Spleen (tissue), 11 donors: ENCODE measurements around the gene ZDBF2. TPM values are rescaled to one million over a fixed set of nuclear protein-coding genes. Genes with fewer than 3 reads are reported as not detected.
"Not testable (repeated sequence)": the region's sequence is repeated elsewhere in the genome, so short reads cannot be mapped to it uniquely, and the experiment has no call there.

ENCODE experiments used
- DNase-seq: peaks from one replicate; pipeline ENCODE4 v3.0.0-alpha.2; 2020
- H3K27ac ChIP-seq, 8 donors: fragments of 200-600 bp; sonication (generic) in 7 of 8; 1 replicate in 4 of 8; 2 replicates in 4 of 8; pipeline versions ENCODE4 v1.5.0 to v1.8.0; 2016 to 2021; ENCODE audit warnings: inconsistent platforms in 4 of 8, mild to moderate bottlenecking in 4 of 8, moderate library complexity in 1 of 8
- H3K27me3 ChIP-seq, 7 donors: fragments of 200-600 bp; sonication (generic) in 6 of 7; replicated peaks in 1 of 7; 1 replicate in 4 of 7; 2 replicates in 3 of 7; pipeline versions ENCODE4 v1.5.0 to v1.8.0; 2016 to 2021; ENCODE audit warnings: inconsistent platforms in 3 of 7, mild to moderate bottlenecking in 1 of 7
- H3K36me3 ChIP-seq, 6 donors: fragments of 200-600 bp; sonication (generic) in 5 of 6; 1 replicate in 4 of 6; 2 replicates in 2 of 6; pipeline versions ENCODE4 v1.5.0 to v1.8.0; 2016 to 2021; ENCODE audit warnings: inconsistent platforms in 2 of 6
- H3K4me1 ChIP-seq, 6 donors: fragments of 200-600 bp; sonication (generic) in 5 of 6; 1 replicate in 3 of 6; 2 replicates in 3 of 6; pipeline versions ENCODE4 v1.5.0 to v1.8.0; 2016 to 2021; ENCODE audit warnings: inconsistent platforms in 3 of 6
- H3K4me3 ChIP-seq, 8 donors: fragments of 200-600 bp; sonication (generic) in 7 of 8; 1 replicate in 4 of 8; 2 replicates in 4 of 8; pipeline versions ENCODE4 v1.5.0 to v1.8.0; 2016 to 2021; ENCODE audit warnings: inconsistent platforms in 4 of 8, mild to moderate bottlenecking in 4 of 8, moderate library complexity in 2 of 8
- H3K9me3 ChIP-seq, 8 donors: fragments of 200-600 bp; sonication (generic) in 7 of 8; 1 replicate in 4 of 8; 2 replicates in 4 of 8; pipeline versions ENCODE4 v1.5.0 to v1.8.0; 2016 to 2021; ENCODE audit warnings: inconsistent platforms in 4 of 8
- POLR2A ChIP-seq, 3 donors: fragments of 450-650 bp; IDR thresholded peaks; one replicate each; pipeline ENCODE4 v1.5.1; 2017; ENCODE audit warnings: antibody characterized with exemption in 3 of 3, mild to moderate bottlenecking in 1 of 3
- POLR2AphosphoS5 ChIP-seq, 3 donors: sonication (generic); formaldehyde crosslinking; IDR thresholded peaks; one replicate each; pipeline ENCODE4 v1.5.1; 2017; ENCODE audit warnings: antibody characterized with exemption in 3 of 3
- WGBS, 5 donors: extraction: QIAGEN DNeasy Blood & Tissue Kit in 3 of 5; methylation state at CpG; one replicate each; pipeline versions ENCODE4 v1.1.5 to v1.1.7; 2013 to 2018; 5-methylcytosine and 5-hydroxymethylcytosine counted together
- intact Hi-C: fragments of 100-400 bp; cut with DNase I; formaldehyde crosslinking; loops from one replicate; pipeline ENCODE4 v1.15.0; 2023; ENCODE audit warnings: low total_unique reads
- polyA plus RNA-seq, 3 donors: library from polyadenylated mRNA; stranded (reverse); fragments of 200-250 nt; gene quantifications; one replicate each; pipeline ENCODE4 v1.2.1, GENCODE V29; 2013
- small RNA-seq, 4 donors: library from RNA; depleted of rRNA; stranded (forward); fragments of <200 nt; gene quantifications; one replicate each; pipeline ENCODE3, GENCODE V24; 2016
- total RNA-seq, 7 donors: library from RNA; depleted of rRNA in 3 of 7; stranded (reverse); fragments of >200 nt in 3 of 7; fragmentation: NEBNext Ultra II Directional in 4 of 7; extraction: Animal tissue kit (Norgen Biotek cat#: 25700) in 4 of 7; gene quantifications; one replicate each; pipeline versions ENCODE4 v1.1.0 to v1.2.1, GENCODE V29; 2016 to 2021
- TF ChIP-seq, protein P1 (sequence below), 11 experiments: fragments of 200-600 bp in 7 of 11; fragments of 450-650 bp in 4 of 11; sonication (generic) in 4 of 11; IDR thresholded peaks in 8 of 11; conservative IDR thresholded peaks in 3 of 11; 1 replicate in 7 of 11; 2 replicates in 4 of 11; pipeline versions ENCODE4 v1.4.0 to v1.8.0; 2016 to 2021; ENCODE audit warnings: antibody characterized with exemption in 11 of 11, inconsistent platforms in 4 of 11, mild to moderate bottlenecking in 1 of 11
- donor health status: healthy with polysubstance abuse.
- donor health status: DM: no; HTN: no; CAD: no; lungs with moderate emphysema.
- donor health status: DM: no; HTN: no; CAD: no.
- donor health status: Bipolar disorder and iron deficiency.
- donor health status: healthy.
- donor health status: DM: no; HTN: no; CAD: no.
- donor health status: DM: yes; HTN: yes; CAD: no.

The ZDBF2 gene
- total and polyA plus RNA-seq, 10 donors: 1.2 to 14.7 (median 10.9) TPM

DNA sequence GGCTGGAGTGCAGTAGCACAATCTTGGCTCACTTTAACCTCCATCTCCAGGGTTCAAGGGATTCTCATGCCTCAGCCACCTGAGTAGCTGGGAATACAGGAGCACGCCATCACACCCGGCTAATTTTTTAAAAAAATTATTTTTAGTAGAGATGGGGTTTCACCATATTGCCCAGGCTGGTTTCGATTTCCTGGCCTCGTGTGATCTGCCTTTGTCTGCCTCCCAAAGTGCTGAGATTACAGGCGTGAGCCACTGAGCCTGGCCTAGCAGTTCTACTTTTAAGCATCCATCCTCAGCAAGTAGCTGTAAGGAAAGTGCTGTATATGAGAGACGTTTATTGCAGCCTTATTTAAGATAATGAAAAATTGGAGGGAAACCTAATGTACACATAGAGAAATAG is 79.7 kb downstream of the ZDBF2 start:
- intact Hi-C loops: no loop called here
- no peak overlapping the region for H3K4me3 ChIP-seq
- no peaks in the 10 kb centered on the region for H3K36me3 ChIP-seq
- TF ChIP-seq, protein P1, sequence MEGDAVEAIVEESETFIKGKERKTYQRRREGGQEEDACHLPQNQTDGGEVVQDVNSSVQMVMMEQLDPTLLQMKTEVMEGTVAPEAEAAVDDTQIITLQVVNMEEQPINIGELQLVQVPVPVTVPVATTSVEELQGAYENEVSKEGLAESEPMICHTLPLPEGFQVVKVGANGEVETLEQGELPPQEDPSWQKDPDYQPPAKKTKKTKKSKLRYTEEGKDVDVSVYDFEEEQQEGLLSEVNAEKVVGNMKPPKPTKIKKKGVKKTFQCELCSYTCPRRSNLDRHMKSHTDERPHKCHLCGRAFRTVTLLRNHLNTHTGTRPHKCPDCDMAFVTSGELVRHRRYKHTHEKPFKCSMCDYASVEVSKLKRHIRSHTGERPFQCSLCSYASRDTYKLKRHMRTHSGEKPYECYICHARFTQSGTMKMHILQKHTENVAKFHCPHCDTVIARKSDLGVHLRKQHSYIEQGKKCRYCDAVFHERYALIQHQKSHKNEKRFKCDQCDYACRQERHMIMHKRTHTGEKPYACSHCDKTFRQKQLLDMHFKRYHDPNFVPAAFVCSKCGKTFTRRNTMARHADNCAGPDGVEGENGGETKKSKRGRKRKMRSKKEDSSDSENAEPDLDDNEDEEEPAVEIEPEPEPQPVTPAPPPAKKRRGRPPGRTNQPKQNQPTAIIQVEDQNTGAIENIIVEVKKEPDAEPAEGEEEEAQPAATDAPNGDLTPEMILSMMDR (IDR thresholded peaks at IDR 0.05 in 8 of 11, conservative IDR thresholded peaks at IDR 0.05 in 3 of 11): no peak
- TF ChIP-seq POLR2A (IDR thresholded peaks at IDR 0.05): no peak
- no peak for TF ChIP-seq POLR2AphosphoS5 (IDR thresholded peaks at IDR 0.05)
- WGBS, 5 donors: 77 to 84% (median 82%) methylated on average over 6 of the region's 6 CpGs
- H3K27ac ChIP-seq: no peak overlapping the region
- H3K27me3 ChIP-seq: no peaks in the 10 kb centered on the region
- no peak for DNase-seq
- H3K9me3 ChIP-seq: peaks cover 0 to 31% (median 7%) of the 10 kb centered on the region in 8 donors
- H3K4me1 ChIP-seq: no peaks in the 10 kb centered on the region

DNA sequence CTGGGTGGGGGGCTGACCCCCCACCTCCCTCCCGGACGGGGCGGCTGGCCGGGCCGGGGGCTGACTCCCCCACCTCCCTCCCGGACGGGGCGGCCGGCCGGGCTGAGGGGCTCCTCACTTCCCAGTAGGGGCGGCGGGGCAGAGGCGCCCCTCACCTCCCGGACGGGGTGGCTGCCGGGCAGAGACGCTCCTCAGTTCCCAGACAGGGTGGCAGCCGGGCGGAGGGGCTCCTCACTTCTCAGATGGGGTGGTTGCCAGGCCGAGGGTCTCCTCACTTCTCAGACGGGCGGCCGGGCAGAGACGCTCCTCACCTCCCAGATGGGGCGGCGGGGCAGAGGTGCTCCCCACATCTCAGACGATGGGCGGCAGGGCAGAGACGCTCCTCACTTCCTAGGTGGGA is 82.4 kb downstream of the ZDBF2 start:
- H3K4me3 ChIP-seq, H3K4me1 ChIP-seq, H3K27me3 ChIP-seq, intact Hi-C loops, H3K27ac ChIP-seq, DNase-seq, H3K36me3 ChIP-seq: not testable (repeated sequence)
- peaks cover 0 to 17% (median 0%) of the 10 kb centered on the region in 8 donors for H3K9me3 ChIP-seq
- 93 to 100% (median 97%) methylated on average over 8 to 29 of the region's 29 CpGs for WGBS, 5 donors

DNA sequence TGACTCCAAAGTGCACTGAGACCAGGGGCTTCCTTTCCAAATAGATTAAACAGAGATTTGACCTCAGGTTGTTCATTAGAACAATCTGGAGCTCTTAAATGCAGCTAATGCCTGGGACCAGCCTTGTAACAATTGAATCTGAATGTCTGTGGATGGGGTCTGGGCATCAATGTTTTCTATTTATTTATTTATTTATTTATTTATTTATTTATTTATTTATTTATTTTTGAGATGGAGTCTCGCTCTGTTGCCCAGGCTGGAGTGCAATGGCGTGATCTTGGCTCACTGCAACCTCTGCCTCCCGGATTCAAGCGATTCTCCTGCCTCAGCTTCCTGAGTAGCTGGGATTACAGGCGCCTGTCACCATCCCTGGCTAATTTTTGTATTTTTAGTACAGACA is 86.4 kb downstream of the ZDBF2 start:
- DNase-seq, H3K4me1 ChIP-seq, H3K4me3 ChIP-seq, H3K27ac ChIP-seq, intact Hi-C loops, H3K36me3 ChIP-seq, H3K27me3 ChIP-seq: not testable (repeated sequence)
- peaks cover 0 to 17% (median 0%) of the 10 kb centered on the region in 8 donors for H3K9me3 ChIP-seq
- 85 to 96% (median 92%) methylated on average over 5 of the region's 5 CpGs for WGBS, 5 donors

DNA sequence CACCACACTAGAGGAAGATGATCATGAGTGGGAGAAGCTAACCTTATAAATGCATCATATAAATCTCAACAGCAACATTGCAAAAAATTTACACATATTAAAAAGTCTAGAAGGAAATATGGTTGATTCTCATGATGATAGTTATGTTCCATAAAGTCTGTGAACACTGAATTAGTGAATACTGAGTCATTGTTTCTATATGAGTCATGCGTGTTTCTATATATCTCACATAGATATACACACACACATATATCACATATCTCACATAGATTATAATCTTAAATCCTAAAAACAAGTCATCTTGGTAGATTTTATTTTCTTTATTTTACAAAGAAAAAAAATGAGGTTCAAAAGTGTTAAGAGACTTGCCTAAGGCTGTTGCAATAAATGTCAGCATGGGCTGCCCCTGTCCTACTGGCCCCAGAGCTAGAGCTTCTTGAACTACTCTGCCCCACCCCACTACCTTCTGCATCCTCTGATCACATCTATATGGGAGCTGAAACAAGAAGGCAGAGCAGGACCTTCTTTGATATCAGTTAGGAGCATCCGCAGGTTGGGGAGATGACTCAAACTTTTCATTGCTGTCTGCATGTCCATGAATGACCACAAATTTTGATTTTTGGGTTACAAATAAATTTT is 87.1 kb downstream of the ZDBF2 start:
- no peaks in the 10 kb centered on the region for H3K27me3 ChIP-seq
- no peaks in the 10 kb centered on the region for H3K36me3 ChIP-seq
- peaks cover 0 to 17% (median 0%) of the 10 kb centered on the region in 8 donors for H3K9me3 ChIP-seq
- DNase-seq: no peak
- intact Hi-C loops: no loop called here
- no peak overlapping the region for H3K27ac ChIP-seq
- H3K4me3 ChIP-seq: no peak overlapping the region
- H3K4me1 ChIP-seq: no peaks in the 10 kb centered on the region
- WGBS, 5 donors: 74 to 87% (median 83%) methylated on average over 2 of the region's 2 CpGs
- TF ChIP-seq POLR2AphosphoS5 (IDR thresholded peaks at IDR 0.05) (no peak), POLR2A (IDR thresholded peaks at IDR 0.05) (no peak)
- TF ChIP-seq, protein P1 (IDR thresholded peaks at IDR 0.05 in 8 of 11, conservative IDR thresholded peaks at IDR 0.05 in 3 of 11): no peak

Small RNA genes within 50 kb of the gene (small RNA-seq; reads per million reads assigned to genes)
- gene HMGN1P6 (0 reads per million in 4 donors), gene RN7SKP260 (0 reads per million in 4 donors)

Other genes with a start within 250 kb of the ZDBF2 start
- gene INO80D, start 188.5 kb upstream of the ZDBF2 start, total RNA-seq: 10 to 100 TPM; 23.9 to 39.8 (median 33.2) TPM
- gene INO80D, start 188.5 kb upstream of the ZDBF2 start, polyA plus RNA-seq: 1 to 10 TPM; 1.6 to 2.7 (median 2.0) TPM
- gene NDUFS1, start 115.2 kb upstream of the ZDBF2 start, total RNA-seq: 10 to 100 TPM; 62.6 to 93.6 (median 66.5) TPM
- gene NDUFS1, start 115.2 kb upstream of the ZDBF2 start, polyA plus RNA-seq: 10 to 100 TPM in 2 of 3 donors, 1 to 10 TPM in 1; 9.0 to 15.0 (median 13.4) TPM
- gene EEF1B2, start 114.8 kb upstream of the ZDBF2 start, total RNA-seq: 100 to 1,000 TPM; 351 to 658 (median 504) TPM
- gene EEF1B2, start 114.8 kb upstream of the ZDBF2 start, polyA plus RNA-seq: 1,000 to 10,000 TPM; 1,430 to 1,930 (median 1,673) TPM
- 1 to 10 TPM in 2 of 7 donors, under 1 TPM in 5; 0.33 to 1.7 (median 0.86) TPM for gene ADAM23, start 168.9 kb downstream of the ZDBF2 start, total RNA-seq
- gene ADAM23, start 168.9 kb downstream of the ZDBF2 start, polyA plus RNA-seq: 1 to 10 TPM in 1 of 3 donors, under 1 TPM in 2; 0.32 to 2.2 (median 0.37) TPM